CD4-positive, alpha-beta T cell treated with Interleukin-17A for 4 hours (primary cell): ENCODE data around the gene SLC35G6.
A peak's percentile ranks its signal among the peaks of the same experiment; 100 is the strongest.

ENCODE experiments used
- DNase-seq: peaks from one replicate; pipeline ENCODE4 v3.0.0-alpha.2; 2020; ENCODE audit warnings: mixed read lengths

The SLC35G6 gene

DNA sequence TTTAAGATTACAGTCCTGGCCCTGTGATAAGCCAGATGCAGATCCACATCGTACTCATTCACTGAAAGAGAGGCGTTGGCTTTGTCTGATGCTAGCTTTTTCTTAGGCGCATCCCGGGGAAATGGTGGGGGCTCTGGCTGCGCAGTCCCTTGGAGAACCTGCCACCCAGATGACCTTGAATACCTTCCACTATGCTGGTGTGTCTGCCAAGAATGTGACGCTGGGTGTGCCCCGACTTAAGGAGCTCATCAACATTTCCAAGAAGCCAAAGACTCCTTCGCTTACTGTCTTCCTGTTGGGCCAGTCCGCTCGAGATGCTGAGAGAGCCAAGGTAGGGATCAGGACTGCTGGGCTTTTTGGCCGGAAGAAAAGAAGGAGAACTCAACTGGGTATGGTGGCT, 26.9 kb downstream of the SLC35G6 start:
- no peak for DNase-seq

DNA sequence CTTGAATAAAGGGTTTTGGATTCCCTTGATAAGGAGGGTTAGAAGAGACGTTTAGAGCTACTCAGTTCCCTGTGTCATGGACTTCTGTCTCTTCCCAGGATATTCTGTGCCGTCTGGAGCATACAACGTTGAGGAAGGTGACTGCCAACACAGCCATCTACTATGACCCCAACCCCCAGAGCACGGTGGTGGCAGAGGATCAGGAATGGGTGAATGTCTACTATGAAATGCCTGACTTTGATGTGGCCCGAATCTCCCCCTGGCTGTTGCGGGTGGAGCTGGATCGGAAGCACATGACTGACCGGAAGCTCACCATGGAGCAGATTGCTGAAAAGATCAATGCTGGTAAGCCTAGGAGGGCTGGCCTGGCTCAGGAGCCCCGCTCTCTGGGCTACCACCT, 27.6 kb downstream of the SLC35G6 start:
- DNase-seq: no peak

DNA sequence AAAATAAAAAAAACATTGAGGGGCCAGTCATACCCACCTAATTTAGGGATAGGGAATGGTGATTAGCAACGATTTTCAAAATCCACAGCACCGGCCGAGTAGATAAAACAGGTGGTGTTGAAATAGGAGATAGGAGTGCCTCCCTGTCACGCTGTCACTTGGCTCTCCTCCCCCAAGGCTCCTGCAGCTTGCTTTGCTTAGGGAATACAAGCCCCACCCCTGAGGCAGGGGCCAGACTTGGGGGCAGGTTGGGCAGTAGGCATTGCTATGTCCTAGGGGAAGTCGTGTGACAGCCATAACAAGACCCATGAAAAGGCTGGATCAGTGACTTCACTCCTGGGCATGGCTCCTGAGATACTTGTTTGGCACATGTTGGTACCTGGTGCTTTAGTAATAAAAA, 28.7 kb downstream of the SLC35G6 start:
- DNase-seq: no peak

DNA sequence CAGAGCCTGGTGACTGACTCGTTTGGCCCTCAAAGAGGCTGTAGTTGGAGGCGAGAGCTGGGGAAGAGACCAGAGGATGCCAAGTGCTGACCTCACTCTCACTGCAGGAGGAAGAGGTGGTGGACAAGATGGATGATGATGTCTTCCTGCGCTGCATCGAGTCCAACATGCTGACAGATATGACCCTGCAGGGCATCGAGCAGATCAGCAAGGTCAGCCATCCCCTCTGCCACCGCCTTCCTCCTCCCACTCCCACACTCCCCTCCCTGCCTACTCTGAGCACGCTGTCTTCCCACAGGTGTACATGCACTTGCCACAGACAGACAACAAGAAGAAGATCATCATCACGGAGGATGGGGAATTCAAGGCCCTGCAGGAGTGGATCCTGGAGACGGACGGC, 29.9 kb downstream of the SLC35G6 start:
- DNase-seq: no peak

DNA sequence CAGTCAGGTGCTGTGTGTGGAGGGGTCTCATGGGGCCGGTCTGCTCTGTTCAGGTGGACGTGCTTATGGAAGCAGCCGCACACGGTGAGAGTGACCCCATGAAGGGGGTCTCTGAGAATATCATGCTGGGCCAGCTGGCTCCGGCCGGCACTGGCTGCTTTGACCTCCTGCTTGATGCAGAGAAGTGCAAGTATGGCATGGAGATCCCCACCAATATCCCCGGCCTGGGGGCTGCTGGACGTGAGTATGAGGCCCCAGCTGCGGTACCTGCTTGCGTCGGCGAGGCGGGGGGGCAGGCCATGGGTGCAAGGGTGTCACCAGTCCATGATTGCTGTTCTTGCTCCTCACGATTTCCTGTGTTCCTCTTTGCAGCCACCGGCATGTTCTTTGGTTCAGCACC, 30.9 kb downstream of the SLC35G6 start:
- no peak for DNase-seq

DNA sequence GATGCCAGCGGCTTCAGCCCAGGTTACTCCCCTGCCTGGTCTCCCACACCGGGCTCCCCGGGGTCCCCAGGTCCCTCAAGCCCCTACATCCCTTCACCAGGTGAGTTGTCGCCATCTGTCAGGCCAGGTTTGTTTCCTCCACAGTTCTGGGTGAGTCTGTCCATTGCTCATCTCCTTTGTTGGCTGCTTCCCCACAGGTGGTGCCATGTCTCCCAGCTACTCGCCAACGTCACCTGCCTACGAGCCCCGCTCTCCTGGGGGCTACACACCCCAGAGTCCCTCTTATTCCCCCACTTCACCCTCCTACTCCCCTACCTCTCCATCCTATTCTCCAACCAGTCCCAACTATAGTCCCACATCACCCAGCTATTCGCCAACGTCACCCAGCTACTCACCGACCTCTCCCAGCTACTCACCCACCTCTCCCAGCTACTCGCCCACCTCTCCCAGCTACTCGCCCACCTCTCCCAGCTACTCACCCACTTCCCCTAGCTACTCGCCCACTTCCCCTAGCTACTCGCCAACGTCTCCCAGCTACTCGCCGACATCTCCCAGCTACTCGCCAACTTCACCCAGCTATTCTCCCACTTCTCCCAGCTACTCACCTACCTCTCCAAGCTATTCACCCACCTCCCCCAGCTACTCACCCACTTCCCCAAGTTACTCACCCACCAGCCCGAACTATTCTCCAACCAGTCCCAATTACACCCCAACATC, 31.7 kb downstream of the SLC35G6 start:
- no peak for DNase-seq

DNA sequence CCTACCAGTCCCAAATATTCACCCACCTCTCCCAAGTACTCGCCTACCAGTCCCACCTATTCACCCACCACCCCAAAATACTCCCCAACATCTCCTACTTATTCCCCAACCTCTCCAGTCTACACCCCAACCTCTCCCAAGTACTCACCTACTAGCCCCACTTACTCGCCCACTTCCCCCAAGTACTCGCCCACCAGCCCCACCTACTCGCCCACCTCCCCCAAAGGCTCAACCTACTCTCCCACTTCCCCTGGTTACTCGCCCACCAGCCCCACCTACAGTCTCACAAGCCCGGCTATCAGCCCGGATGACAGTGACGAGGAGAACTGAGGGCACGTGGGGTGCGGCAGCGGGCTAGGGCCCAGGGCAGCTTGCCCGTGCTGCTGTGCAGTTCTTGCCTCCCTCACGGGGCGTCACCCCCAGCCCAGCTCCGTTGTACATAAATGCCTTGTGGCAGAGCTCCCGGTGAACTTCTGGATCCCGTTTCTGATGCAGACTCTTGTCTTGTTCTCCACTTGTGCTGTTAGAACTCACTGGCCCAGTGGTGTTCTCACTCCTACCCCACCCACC, 32.7 kb downstream of the SLC35G6 start:
- DNase-seq: no peak

DNA sequence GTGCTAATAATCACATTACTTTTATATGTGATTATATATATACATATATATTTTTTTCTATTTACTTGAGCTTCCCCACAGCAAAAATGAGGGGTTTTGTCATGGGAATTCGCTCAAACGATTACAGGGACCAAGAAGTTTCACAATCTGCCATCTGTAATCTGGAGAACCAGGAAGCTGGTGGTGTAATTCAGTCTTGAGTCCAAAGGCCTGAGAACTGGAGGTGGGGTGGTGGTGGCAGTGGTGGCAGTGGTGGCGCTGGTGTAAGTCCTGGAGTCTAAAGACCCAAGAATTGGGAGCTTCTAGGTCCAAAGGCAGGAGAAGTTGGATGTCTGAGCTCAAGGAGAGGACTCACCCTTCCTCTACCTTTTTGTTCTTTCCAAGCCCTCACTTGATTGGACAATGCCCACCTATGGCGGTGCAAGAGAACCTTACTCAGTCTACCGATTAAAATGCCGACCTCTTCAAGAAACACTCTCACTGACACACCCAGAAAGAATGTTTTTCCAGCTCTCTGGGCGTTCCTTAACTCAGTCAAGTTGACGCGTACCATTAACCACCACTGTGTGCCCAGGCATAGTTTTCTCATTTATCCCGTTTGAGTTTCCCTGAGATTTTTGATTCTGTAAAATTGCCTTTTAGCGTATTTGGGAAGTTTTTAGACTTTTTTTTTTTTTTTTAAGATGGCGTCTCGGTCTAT, 34.8 kb downstream of the SLC35G6 start:
- DNase-seq: no peak

DNA sequence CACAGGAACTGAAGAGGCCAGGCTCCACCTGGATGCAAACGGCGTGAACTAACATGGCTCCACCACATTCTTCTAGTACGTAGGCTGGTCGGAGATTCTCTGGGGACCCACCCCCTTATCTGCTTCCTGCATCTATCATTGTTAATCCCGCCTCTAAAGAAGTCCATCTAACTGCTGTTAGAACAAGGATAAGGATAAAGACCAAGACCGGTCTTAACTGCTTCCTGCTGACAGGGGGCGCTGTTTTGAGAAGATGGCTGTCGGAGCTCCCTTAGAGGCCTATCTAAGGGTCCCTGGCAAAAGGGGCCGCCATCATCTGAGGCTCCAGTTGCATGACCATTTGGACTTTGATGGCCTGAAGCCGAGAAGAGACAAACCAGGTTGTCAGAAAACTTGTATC, 41.8 kb downstream of the SLC35G6 start:
- peak; percentile 70 for DNase-seq

DNA sequence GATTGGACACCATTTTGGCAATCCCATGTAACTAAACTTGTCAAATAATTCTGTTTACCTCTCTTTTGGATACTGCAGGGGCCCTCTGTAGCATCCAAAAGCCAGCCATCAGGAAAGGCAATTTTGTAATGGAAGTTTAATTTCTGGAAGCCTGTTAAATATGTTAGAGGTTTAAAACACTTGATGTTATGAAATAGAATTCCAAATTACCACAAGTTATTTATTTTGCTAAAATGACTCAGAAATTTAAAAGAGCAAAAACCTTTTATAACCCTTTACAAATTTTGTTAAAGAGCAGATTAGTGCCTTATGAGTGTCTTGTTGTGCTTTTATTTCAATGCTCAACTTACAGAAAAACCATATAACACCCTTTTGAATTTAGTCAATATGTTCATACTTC, 47.6 kb downstream of the SLC35G6 start:
- DNase-seq: no peak

DNA sequence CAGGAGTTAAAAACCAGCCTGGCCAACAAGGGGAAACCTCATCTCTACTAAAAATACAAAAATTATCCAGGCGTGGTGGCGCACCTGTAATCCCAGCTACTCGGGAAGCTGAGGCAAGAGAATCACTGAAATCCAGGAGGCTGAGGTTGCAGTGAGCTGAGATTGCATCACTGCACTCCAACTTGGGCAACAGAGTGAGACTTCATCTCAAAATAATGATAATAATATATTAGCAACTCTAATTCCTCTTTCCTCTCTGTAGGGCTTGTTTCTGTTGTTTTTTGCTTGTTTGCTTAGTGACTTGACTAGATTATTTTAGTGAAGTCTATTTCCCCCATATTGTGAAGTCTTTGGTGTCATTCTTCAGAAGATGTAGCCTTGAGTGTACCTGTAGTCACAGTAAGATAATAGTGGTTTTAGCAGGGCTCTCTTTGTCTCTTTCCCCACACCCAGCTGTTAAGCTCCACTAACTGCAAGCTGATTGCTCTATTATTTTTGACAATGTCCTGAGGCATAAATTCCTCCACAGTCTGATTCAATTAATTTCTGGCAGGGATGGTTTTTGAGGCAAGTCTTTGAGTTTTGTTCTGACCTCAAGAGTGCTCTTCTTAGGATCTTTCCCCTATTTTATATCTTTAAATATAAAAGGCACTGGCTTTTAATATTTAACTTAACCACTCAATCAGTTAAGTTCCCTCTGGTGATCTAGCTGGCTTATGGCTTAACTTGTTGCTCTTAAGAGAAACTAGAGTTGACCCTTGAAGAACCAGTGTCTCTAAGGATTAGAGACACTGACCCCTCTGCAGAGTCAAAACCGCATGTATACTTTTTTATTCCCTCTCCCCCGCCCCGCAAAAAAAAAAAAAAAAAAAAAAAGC, 49.0 kb downstream of the SLC35G6 start:
- DNase-seq: no peak
